A549 (cell line): Measurements from ENCODE around the gene SH3BP2. TPM values are rescaled to one million over a fixed set of nuclear protein-coding genes. Genes with fewer than 3 reads are reported as not detected.

Experiments
- ATAC-seq, 2 experiments: fragments of 200-7000 bp in 1 of 2; fragments of >200 bp in 1 of 2; cut with Nextera tagmentation in 1 of 2; cut with Tn5 transposase in 1 of 2; 3 replicates each; pipeline versions ENCODE4 v1.8.0 to v1.9.1; 2018 to 2020; ENCODE audit warnings: mild to moderate bottlenecking in 1 of 2, moderate library complexity in 1 of 2
- CTCF ChIA-PET: fragments of 300-600 bp; sonication (Branson Sonifier 250); formaldehyde crosslinking; extraction: SDS; loops from one replicate; lab custom pipeline; 2021; ENCODE audit warnings: antibody characterized with exemption, inconsistent platforms; lab: Yijun Ruan, JAX
- POLR2A ChIA-PET: fragments of 350-600 bp; formaldehyde crosslinking; extraction: SDS; loops from one replicate; lab custom pipeline; 2021; ENCODE audit warnings: antibody characterized with exemption, inconsistent platforms; lab: Yijun Ruan, JAX
- DNase-seq, 2 experiments: peaks; one replicate each; pipeline versions ENCODE4 v3.0.0 to v3.0.0-alpha.2; 2011 to 2016; ENCODE audit warnings: low read depth in 1 of 2, low spot score in 1 of 2
- FAIRE-seq: peaks from 2 replicates; lab custom pipeline; 2011; peaks lifted over from hg19 to GRCh38; lab: Jason Lieb, UNC
- H3K27ac ChIP-seq, 2 experiments: fragments of >200 bp; sonication (Bioruptor Twin); formaldehyde crosslinking; 3 replicates each; pipeline ENCODE4 v1.5.1; 2016 to 2017
- H3K4me1 ChIP-seq: fragments of >200 bp; sonication (Bioruptor Twin); formaldehyde crosslinking; 3 replicates; pipeline ENCODE4 v1.6.1; 2016
- H3K4me2 ChIP-seq: fragments of >200 bp; sonication (Bioruptor Twin); formaldehyde crosslinking; 3 replicates; pipeline ENCODE4 v1.6.1; 2016
- H3K4me3 ChIP-seq: fragments of >200 bp; sonication (Bioruptor Twin); formaldehyde crosslinking; 3 replicates; pipeline ENCODE4 v1.5.1; 2016
- H3K9me3 ChIP-seq: fragments of >200 bp; sonication (Bioruptor Twin); formaldehyde crosslinking; 3 replicates; pipeline ENCODE4 v1.6.1; 2016
- BHLHE40 ChIP-seq: IDR thresholded peaks from 2 replicates; pipeline ENCODE4 v1.6.1; 2012; ENCODE audit warnings: low read depth, low read length, inconsistent platforms
- FOSB ChIP-seq: fragments of 250-450 bp; sonication (Bioruptor Pico); IDR thresholded peaks from 2 replicates; pipeline ENCODE4 v1.5.0; 2020; ENCODE audit warnings: mild to moderate bottlenecking, moderate library complexity
- HEYL ChIP-seq: fragments of 250-450 bp; sonication (Bioruptor Pico); IDR thresholded peaks from 2 replicates; pipeline ENCODE4 v1.8.0; 2021; ENCODE audit warnings: mild to moderate bottlenecking, moderate library complexity
- KDM1A ChIP-seq: fragments of 200-600 bp; sonication (generic); IDR thresholded peaks from 2 replicates; pipeline ENCODE4 v1.6.1; 2016; ENCODE audit warnings: low read depth, mild to moderate bottlenecking
- KDM5A ChIP-seq: fragments of 200-600 bp; sonication (generic); IDR thresholded peaks from 2 replicates; pipeline ENCODE4 v1.6.1; 2016; ENCODE audit warnings: antibody characterized with exemption, mild to moderate bottlenecking
- POLR2A ChIP-seq: IDR thresholded peaks from 2 replicates; pipeline ENCODE4 v1.6.1; 2012; ENCODE audit warnings: mild to moderate bottlenecking, low read length
- RCOR1 ChIP-seq: fragments of 150-350 bp; IDR thresholded peaks from 2 replicates; pipeline ENCODE4 v1.6.1; 2014; ENCODE audit warnings: antibody characterized with exemption, low read length, low read depth
- SREBF2 ChIP-seq: fragments of 450-650 bp; IDR thresholded peaks from 2 replicates; pipeline ENCODE4 v1.6.1; 2014; ENCODE audit warnings: mild to moderate bottlenecking, moderate library complexity
- ZC3H11A ChIP-seq: fragments of 450-650 bp; IDR thresholded peaks from 2 replicates; pipeline ENCODE4 v1.6.1; 2014; ENCODE audit warnings: antibody characterized with exemption, mild to moderate bottlenecking
- ZSCAN20 ChIP-seq: fragments of 250-450 bp; sonication (Bioruptor Pico); IDR thresholded peaks from 2 replicates; pipeline ENCODE4 v1.8.0; 2022; ENCODE audit warnings: mild to moderate bottlenecking, moderate library complexity
- WGBS: methylation state at CpG from one replicate; pipeline ENCODE4 v1.1.6; 2017; ENCODE audit errors: missing lambda C conversion rate; 5-methylcytosine and 5-hydroxymethylcytosine counted together
- polyA plus RNA-seq, 4 experiments: library from polyadenylated mRNA; depleted of rRNA in 3 of 4; stranded (reverse); fragments of >200 nt; fragmentation: RNase III in 1 of 4; extraction: RNeasy Plus Mini Kit Qiagen cat#74134 plus additional on column Dnase treatment in 1 of 4; gene quantifications; 2 replicates in 3 of 4; 3 replicates in 1 of 4; pipeline ENCODE4 v1.2.3, GENCODE V29; 2011 to 2017
- TF ChIP-seq, protein P1 (sequence below): fragments of 450-650 bp; IDR thresholded peaks from 2 replicates; pipeline ENCODE4 v1.6.1; 2014; ENCODE audit warnings: antibody characterized with exemption
- TF ChIP-seq, protein P2 (sequence below): fragments of 200-600 bp; sonication (generic); IDR thresholded peaks from 2 replicates; pipeline ENCODE4 v1.6.1; 2016; ENCODE audit warnings: antibody characterized with exemption, mild to moderate bottlenecking, moderate library complexity
- TF ChIP-seq, protein P3 (sequence below): fragments of >200 bp; sonication (Bioruptor Twin); formaldehyde crosslinking; IDR thresholded peaks from 2 replicates; pipeline ENCODE4 v1.6.1; 2016
- TF ChIP-seq, protein P4 (sequence below): IDR thresholded peaks from 2 replicates; pipeline ENCODE4 v1.6.1; 2012
- TF ChIP-seq, protein P5 (sequence below): fragments of 250-450 bp; sonication (Bioruptor Pico); IDR thresholded peaks from 2 replicates; pipeline ENCODE4 v1.5.0; 2021; ENCODE audit warnings: mild to moderate bottlenecking, moderate library complexity, borderline replicate concordance

The SH3BP2 gene
- polyA plus RNA-seq, 2 of the 4 experiments (the other 2 are of a cell fraction) = 4.4 to 6.0 TPM

DNA sequence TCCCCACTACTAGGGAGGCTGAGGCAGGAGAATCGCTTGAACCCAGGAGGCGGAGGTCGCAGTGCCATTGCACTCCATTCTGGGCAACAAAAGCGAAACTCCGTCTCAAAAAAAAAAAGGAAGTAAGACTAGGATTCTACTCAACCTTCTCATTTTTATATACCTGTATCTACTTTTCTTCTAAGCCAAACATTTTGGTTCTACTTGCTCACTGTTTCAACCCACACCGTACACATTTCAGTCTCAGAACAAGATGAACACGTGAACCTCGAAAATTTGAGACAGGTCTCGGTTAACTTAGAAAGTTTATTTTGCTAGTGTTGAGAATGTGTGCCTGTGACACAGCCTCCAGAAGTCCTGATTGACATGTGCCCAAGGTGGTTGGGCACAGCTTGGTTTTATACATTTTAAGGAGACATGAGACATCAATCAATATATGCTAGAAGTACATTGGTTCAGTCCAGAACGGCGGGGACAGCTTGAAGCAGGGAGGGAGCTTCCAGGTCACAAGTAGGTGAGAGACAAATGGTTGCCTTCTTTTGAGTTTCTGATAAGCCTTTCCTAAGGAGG lies 54.5 kb downstream of the SH3BP2 start:
- ChIA-PET CTCF (interaction anchor here (0.9 kb wide), 1 partner anchor 83 kb away, joined by 3 read pairs; no protein-coding TSS in a partner anchor), POLR2A (no interaction called here)
- H3K9me3 ChIP-seq = no peaks in the 10 kb centered on the region
- TF ChIP-seq, protein P1, sequence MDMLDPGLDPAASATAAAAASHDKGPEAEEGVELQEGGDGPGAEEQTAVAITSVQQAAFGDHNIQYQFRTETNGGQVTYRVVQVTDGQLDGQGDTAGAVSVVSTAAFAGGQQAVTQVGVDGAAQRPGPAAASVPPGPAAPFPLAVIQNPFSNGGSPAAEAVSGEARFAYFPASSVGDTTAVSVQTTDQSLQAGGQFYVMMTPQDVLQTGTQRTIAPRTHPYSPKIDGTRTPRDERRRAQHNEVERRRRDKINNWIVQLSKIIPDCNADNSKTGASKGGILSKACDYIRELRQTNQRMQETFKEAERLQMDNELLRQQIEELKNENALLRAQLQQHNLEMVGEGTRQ = no peak
- no peak overlapping the region for H3K4me3 ChIP-seq
- 90% methylated on average over 11 of the region's 11 CpGs for WGBS
- peaks cover 19% of the 10 kb centered on the region; the same call in 2 of the 3 replicates for H3K4me1 ChIP-seq
- FAIRE-seq (no peak), DNase-seq (no peak), ATAC-seq (no peak)
- no peak overlapping the region for H3K27ac ChIP-seq
- H3K4me2 ChIP-seq = no peak overlapping the region

DNA sequence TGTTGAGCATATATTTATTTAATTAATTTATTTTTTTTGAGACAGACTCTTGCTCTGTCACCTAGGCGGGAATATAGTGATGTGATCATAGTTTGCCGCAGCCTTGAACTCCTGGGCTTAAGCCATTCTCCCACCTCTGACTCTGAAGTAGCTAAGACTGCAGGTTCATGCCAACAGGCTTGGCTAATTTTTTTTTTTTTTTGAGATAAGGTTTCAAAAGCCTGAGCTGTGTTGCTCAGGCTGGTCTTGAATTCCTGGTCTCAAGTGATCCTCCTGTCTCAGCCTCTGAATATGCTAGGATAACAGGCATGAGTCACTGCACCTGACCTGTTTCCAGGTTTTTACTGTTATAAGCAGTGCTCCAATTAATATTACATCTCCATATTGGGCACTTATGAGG lies 55.6 kb downstream of the SH3BP2 start:
- H3K9me3 ChIP-seq = no peaks in the 10 kb centered on the region
- no peak overlapping the region for H3K4me3 ChIP-seq
- H3K4me1 ChIP-seq = peaks cover 13% of the 10 kb centered on the region; the same call in 2 of the 3 replicates
- FAIRE-seq (no peak), ATAC-seq (no peak), DNase-seq (no peak)
- H3K27ac ChIP-seq = no peak overlapping the region
- no peak overlapping the region for H3K4me2 ChIP-seq
- 93% methylated on average over 2 of the region's 2 CpGs for WGBS
- POLR2A ChIA-PET = interaction anchor here (0.7 kb wide), 1 partner anchor 84 kb away, joined by 4 read pairs; no protein-coding TSS in a partner anchor
- CTCF ChIA-PET = interaction anchor here (0.6 to 1.0 kb wide), 3 partner anchors 29 to 260 kb away, joined by 3 to 5 read pairs (median 3); no protein-coding TSS in a partner anchor
- TF ChIP-seq, protein P2, sequence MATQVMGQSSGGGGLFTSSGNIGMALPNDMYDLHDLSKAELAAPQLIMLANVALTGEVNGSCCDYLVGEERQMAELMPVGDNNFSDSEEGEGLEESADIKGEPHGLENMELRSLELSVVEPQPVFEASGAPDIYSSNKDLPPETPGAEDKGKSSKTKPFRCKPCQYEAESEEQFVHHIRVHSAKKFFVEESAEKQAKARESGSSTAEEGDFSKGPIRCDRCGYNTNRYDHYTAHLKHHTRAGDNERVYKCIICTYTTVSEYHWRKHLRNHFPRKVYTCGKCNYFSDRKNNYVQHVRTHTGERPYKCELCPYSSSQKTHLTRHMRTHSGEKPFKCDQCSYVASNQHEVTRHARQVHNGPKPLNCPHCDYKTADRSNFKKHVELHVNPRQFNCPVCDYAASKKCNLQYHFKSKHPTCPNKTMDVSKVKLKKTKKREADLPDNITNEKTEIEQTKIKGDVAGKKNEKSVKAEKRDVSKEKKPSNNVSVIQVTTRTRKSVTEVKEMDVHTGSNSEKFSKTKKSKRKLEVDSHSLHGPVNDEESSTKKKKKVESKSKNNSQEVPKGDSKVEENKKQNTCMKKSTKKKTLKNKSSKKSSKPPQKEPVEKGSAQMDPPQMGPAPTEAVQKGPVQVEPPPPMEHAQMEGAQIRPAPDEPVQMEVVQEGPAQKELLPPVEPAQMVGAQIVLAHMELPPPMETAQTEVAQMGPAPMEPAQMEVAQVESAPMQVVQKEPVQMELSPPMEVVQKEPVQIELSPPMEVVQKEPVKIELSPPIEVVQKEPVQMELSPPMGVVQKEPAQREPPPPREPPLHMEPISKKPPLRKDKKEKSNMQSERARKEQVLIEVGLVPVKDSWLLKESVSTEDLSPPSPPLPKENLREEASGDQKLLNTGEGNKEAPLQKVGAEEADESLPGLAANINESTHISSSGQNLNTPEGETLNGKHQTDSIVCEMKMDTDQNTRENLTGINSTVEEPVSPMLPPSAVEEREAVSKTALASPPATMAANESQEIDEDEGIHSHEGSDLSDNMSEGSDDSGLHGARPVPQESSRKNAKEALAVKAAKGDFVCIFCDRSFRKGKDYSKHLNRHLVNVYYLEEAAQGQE = no peak
- no peak for TF ChIP-seq ZSCAN20 (CRISPR knock-in tag)
- no peak for TF ChIP-seq RCOR1
- no peak for TF ChIP-seq FOSB (CRISPR knock-in tag)
- TF ChIP-seq, protein P3, sequence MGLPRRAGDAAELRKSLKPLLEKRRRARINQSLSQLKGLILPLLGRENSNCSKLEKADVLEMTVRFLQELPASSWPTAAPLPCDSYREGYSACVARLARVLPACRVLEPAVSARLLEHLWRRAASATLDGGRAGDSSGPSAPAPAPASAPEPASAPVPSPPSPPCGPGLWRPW = no peak
- no peak for TF ChIP-seq HEYL (CRISPR knock-in tag)
- TF ChIP-seq, protein P4, sequence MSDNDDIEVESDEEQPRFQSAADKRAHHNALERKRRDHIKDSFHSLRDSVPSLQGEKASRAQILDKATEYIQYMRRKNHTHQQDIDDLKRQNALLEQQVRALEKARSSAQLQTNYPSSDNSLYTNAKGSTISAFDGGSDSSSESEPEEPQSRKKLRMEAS = no peak
- no peak for TF ChIP-seq POLR2A
- TF ChIP-seq KDM1A = no peak
- no peak for TF ChIP-seq SREBF2
- no peak for TF ChIP-seq BHLHE40
- TF ChIP-seq, protein P5, sequence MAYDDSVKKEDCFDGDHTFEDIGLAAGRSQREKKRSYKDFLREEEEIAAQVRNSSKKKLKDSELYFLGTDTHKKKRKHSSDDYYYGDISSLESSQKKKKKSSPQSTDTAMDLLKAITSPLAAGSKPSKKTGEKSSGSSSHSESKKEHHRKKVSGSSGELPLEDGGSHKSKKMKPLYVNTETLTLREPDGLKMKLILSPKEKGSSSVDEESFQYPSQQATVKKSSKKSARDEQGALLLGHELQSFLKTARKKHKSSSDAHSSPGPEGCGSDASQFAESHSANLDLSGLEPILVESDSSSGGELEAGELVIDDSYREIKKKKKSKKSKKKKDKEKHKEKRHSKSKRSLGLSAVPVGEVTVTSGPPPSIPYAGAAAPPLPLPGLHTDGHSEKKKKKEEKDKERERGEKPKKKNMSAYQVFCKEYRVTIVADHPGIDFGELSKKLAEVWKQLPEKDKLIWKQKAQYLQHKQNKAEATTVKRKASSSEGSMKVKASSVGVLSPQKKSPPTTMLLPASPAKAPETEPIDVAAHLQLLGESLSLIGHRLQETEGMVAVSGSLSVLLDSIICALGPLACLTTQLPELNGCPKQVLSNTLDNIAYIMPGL = no peak
- no peak for TF ChIP-seq KDM5A
- TF ChIP-seq ZC3H11A = no peak
- TF ChIP-seq, all 56 proteins: peak for 0
